Measurements from ENCODE around the gene TSPEAR. TPM values are rescaled to one million over a fixed set of nuclear protein-coding genes. Genes with fewer than 3 reads are reported as not detected.

TSPEAR gene
- total RNA-seq, 1 experiment from 2014 or later = not detected

DNA sequence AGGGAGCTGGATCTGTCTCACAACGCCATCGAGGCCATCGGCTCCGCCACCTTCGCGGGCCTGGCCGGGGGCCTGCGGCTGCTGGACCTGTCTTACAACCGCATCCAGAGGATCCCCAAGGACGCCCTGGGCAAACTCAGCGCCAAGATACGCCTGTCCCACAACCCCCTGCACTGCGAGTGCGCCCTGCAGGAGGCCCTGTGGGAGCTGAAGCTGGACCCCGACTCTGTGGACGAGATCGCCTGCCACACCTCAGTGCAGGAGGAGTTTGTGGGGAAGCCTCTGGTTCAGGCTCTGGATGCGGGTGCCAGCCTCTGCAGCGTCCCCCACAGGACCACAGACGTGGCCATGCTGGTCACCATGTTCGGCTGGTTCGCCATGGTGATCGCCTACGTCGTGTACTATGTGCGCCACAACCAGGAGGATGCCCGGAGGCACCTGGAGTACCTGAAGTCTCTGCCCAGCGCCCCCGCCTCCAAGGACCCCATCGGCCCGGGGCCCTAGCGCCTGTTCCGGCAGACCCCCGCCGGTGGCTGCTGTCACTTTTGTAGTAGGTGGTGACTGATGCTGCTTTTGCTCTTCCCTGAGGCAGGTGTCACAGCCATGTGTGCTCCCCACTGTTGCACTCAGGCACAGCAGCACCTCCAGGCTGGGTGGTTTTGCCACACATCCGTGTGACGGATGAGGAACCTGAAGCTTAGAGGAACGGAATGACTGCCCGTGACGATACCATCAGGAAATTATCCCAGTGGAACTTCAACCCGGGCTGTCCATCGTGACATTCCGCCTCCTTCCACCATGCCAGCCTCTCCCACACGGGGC lies 254.2 kb downstream of the TSPEAR start:
- Histone ChIP-seq H3K9ac (ENCODE audit: low read length) (no peak overlapping the region), H3K36me3 (ENCODE audit: insufficient read depth, low read length) (no peaks in the 10 kb centered on the region), H4K20me1 (ENCODE audit: insufficient read depth, low read depth, low read length) (no peaks in the 10 kb centered on the region), H3K27me3 (ENCODE audit: low read length) (no peaks in the 10 kb centered on the region), H3K4me2 (ENCODE audit: low read depth, low read length, poor library complexity, severe bottlenecking) (no peak overlapping the region), H3K9me2 (replicated peaks; ENCODE audit: insufficient read depth, low read length) (no peaks in the 10 kb centered on the region), H3K27ac (ENCODE audit: low read length) (no peak overlapping the region), H3K4me1 (ENCODE audit: low read length) (no peaks in the 10 kb centered on the region), H3K79me2 (ENCODE audit: low read length) (no peaks in the 10 kb centered on the region), H3K4me3 (ENCODE audit: low read length) (no peak overlapping the region), H2AFZ (ENCODE audit: low read length) (no peak overlapping the region), H3K9me3 (ENCODE audit: low read length) (peaks cover 7% of the 10 kb centered on the region)
- DNase-seq = no peak

DNA sequence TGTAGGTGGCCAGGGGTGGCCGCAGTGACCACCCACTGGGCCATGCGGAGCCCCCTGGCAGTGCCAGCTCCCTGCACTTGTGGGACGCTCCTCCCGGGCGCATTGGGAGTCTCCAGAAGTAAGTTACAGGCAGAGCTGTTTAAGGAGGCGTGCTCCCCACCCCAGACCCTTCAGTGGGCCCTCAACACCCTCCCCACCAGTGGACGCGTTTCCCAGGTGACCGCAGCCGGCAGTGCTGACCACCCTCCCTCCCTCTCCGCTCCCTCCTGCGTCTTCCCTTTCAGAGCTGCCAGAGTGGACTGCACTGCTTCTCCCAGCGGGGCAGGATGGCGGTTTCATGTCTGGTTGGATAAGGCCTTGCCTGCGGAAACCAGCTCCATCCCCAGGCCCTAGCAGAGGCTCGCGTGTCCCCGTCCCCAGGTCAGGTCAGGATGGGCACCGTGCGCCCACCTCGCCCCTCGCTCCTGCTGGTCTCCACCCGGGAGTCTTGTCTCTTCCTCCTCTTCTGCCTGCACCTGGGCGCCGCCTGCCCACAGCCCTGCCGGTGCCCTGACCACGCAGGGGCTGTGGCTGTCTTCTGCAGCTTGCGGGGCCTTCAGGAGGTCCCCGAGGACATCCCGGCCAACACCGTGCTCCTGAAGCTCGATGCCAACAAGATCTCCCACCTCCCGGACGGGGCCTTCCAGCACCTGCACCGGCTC lies 255.0 kb downstream of the TSPEAR start:
- Histone ChIP-seq H3K9ac (ENCODE audit: low read length) (no peak overlapping the region), H2AFZ (ENCODE audit: low read length) (no peak overlapping the region), H3K4me3 (ENCODE audit: low read length) (no peak overlapping the region)

DNA sequence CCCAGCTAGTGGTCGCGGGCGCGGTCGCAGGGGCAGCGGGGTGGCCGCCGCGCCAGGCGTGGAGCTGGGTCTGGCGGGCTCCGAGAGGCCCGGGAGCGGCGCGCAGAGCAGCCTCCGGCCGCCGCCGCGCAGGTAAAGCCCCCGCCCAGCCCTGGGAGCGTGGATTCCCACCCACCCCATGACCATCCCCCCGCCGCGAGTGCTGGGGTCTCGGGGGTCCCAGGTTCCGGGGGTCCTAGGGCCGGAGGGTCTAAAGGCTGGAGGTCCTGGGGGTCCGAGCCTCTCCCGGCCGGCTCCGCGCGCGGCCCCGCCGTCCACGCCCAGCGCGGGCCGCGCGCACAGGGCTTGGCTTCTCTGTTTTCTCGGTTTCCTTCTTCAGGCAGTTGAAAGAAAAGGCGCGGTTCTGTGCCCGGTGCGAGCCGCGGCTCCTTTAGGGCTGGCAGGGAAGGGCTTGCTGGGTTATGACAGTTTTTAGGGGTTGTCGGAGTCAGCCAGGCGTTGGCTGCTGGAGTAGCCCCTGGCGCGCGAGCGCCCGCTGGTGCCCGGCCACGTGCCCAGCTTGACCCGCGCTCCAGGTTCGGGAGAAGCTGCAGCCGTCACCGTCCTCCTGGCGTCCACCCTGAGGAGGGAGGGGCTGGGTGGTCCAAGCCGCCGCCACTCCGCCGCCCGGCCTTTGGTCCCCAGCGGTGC lies 255.7 kb downstream of the TSPEAR start:
- Histone ChIP-seq H4K20me1 (ENCODE audit: insufficient read depth, low read depth, low read length) (no peaks in the 10 kb centered on the region), H3K9ac (ENCODE audit: low read length) (no peak overlapping the region), H3K4me1 (ENCODE audit: low read length) (no peaks in the 10 kb centered on the region), H2AFZ (ENCODE audit: low read length) (no peak overlapping the region), H3K9me2 (replicated peaks; ENCODE audit: insufficient read depth, low read length) (no peaks in the 10 kb centered on the region), H3K4me2 (ENCODE audit: low read depth, low read length, poor library complexity, severe bottlenecking) (no peak overlapping the region), H3K36me3 (ENCODE audit: insufficient read depth, low read length) (no peaks in the 10 kb centered on the region), H3K9me3 (ENCODE audit: low read length) (peaks cover 7% of the 10 kb centered on the region), H3K4me3 (ENCODE audit: low read length) (no peak overlapping the region), H3K79me2 (ENCODE audit: low read length) (no peaks in the 10 kb centered on the region), H3K27me3 (ENCODE audit: low read length) (no peaks in the 10 kb centered on the region), H3K27ac (ENCODE audit: low read length) (no peak overlapping the region)
- DNase-seq = no peak

More for the DNA sequence above, 255.0 kb downstream of the TSPEAR start:
- H3K4me2 ChIP-seq (ENCODE audit: low read depth, low read length, poor library complexity, severe bottlenecking) = no peak overlapping the region
- H3K9me3 ChIP-seq (ENCODE audit: low read length) = peaks cover 7% of the 10 kb centered on the region
- H3K4me1 ChIP-seq (ENCODE audit: low read length) = no peaks in the 10 kb centered on the region
- H3K27me3 ChIP-seq (ENCODE audit: low read length) = no peaks in the 10 kb centered on the region
- H3K27ac ChIP-seq (ENCODE audit: low read length) = no peak overlapping the region
- DNase-seq = no peak
- no peaks in the 10 kb centered on the region for H3K79me2 ChIP-seq (ENCODE audit: low read length)
- H4K20me1 ChIP-seq (ENCODE audit: insufficient read depth, low read depth, low read length) = no peaks in the 10 kb centered on the region
- H3K36me3 ChIP-seq (ENCODE audit: insufficient read depth, low read length) = no peaks in the 10 kb centered on the region
- H3K9me2 ChIP-seq (replicated peaks; ENCODE audit: insufficient read depth, low read length) = no peaks in the 10 kb centered on the region

DNA sequence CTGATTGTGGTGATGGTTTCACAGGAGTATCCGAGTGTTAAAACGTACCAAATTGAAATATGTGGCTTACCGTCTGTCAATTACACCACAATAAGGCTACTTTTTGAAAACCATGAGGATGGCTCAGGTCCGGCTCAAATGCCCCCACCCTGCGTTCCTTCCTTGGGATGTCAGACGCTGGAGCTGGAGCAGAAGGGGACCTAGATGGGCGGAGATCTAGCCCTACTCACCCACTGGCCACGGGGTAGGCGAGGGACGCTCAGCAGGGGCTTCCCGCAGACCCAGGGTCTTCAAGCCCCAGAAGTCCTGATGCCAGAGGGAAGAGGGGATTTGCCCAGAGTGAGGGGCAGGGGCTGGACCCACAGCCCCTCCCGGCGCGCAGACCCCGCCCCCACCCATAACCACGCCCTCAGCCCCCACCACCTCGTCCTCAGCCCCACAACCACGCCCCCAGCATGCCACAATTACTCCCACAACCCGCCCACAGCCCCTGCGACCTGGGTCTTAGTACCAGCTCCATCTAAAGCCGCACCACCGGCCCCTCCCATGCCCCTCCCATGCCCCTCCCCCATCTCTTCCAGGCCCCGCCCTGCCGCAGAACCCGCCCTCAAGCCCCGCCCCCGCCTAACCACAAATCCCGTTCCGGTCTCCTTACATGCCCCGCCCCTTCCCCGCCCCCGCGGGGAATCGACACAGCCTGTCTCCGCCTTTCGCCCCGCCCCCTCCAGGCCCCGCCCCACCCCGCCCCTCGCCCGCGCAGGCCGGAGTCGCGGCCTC lies 256.4 kb downstream of the TSPEAR start, which contains the start of gene LRRC3:
LRRC3 (plus strand) TSS at position 764 of the 777 bp plus-strand sequence. CDS start 1,135 bp downstream, outside the sequence.
- H4K20me1 ChIP-seq (ENCODE audit: insufficient read depth, low read depth, low read length) = no peaks in the 10 kb centered on the region
- no peaks in the 10 kb centered on the region for H3K9me2 ChIP-seq (replicated peaks; ENCODE audit: insufficient read depth, low read length)
- no peaks in the 10 kb centered on the region for H3K79me2 ChIP-seq (ENCODE audit: low read length)
- peaks cover 7% of the 10 kb centered on the region for H3K9me3 ChIP-seq (ENCODE audit: low read length)
- no peaks in the 10 kb centered on the region for H3K36me3 ChIP-seq (ENCODE audit: insufficient read depth, low read length)
- no peaks in the 10 kb centered on the region for H3K4me1 ChIP-seq (ENCODE audit: low read length)
- DNase-seq = no peak
- no peak within 1 kb of the TSS for H3K4me2 ChIP-seq (ENCODE audit: low read depth, low read length, poor library complexity, severe bottlenecking)
- H2AFZ ChIP-seq (ENCODE audit: low read length) = no peak within 1 kb of the TSS
- no peak within 1 kb of the TSS for H3K4me3 ChIP-seq (ENCODE audit: low read length)
- no peak within 1 kb of the TSS for H3K9ac ChIP-seq (ENCODE audit: low read length)
- H3K27me3 ChIP-seq (ENCODE audit: low read length) = no peaks in the 10 kb centered on the region
- H3K27ac ChIP-seq (ENCODE audit: low read length) = no peak within 1 kb of the TSS

DNA sequence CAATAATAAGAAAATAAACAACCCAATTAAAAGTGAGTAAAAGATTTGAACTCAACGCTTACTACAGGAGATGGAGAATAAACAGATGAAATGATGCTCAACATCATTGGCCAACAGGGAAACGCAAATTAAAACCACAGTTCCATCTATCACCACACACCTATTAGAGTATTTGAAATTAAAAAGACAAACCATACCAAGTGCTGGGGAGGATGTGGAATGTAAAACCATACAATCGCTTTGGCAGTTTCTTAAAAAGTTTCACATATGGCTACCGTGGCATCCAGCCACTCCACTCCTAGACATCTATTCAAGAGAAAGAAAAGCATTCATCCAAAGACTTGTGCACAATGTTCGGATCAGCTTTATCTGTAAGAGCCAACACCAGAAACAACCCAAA lies 257.3 kb downstream of the TSPEAR start:
- Histone ChIP-seq H3K4me2 (ENCODE audit: low read depth, low read length, poor library complexity, severe bottlenecking) (no peak overlapping the region), H4K20me1 (ENCODE audit: insufficient read depth, low read depth, low read length) (no peaks in the 10 kb centered on the region), H3K4me1 (ENCODE audit: low read length) (no peaks in the 10 kb centered on the region), H3K79me2 (ENCODE audit: low read length) (no peaks in the 10 kb centered on the region), H3K9me3 (ENCODE audit: low read length) (peaks cover 7% of the 10 kb centered on the region), H3K9ac (ENCODE audit: low read length) (no peak overlapping the region), H3K27me3 (ENCODE audit: low read length) (no peaks in the 10 kb centered on the region), H3K4me3 (ENCODE audit: low read length) (no peak overlapping the region), H3K36me3 (ENCODE audit: insufficient read depth, low read length) (no peaks in the 10 kb centered on the region), H2AFZ (ENCODE audit: low read length) (no peak overlapping the region), H3K9me2 (replicated peaks; ENCODE audit: insufficient read depth, low read length) (no peaks in the 10 kb centered on the region), H3K27ac (ENCODE audit: low read length) (no peak overlapping the region)
- no peak for DNase-seq

DNA sequence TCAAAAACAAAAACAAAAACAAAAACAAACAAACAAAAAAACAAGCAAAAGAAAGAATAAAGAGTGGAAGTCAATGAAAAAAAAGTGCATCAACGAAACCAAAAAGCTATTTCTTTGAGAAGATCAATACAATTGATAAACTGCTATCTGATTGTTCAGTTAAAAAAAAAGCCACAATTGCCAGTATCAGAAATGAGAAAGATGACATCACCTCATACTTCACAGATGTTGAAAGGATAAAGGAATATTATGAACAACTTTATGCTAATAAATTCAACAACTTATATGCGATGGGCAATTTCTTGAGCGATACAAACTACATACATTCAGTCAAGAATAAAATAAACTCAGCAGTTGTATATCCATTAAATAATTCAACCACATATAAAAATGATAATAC lies 258.3 kb downstream of the TSPEAR start:
- Histone ChIP-seq H3K79me2 (ENCODE audit: low read length) (no peaks in the 10 kb centered on the region), H3K4me2 (ENCODE audit: low read depth, low read length, poor library complexity, severe bottlenecking) (no peak overlapping the region), H3K9ac (ENCODE audit: low read length) (no peak overlapping the region), H3K27me3 (ENCODE audit: low read length) (no peaks in the 10 kb centered on the region), H3K4me1 (ENCODE audit: low read length) (no peaks in the 10 kb centered on the region), H3K9me2 (replicated peaks; ENCODE audit: insufficient read depth, low read length) (no peaks in the 10 kb centered on the region), H3K9me3 (ENCODE audit: low read length) (peaks cover 7% of the 10 kb centered on the region), H3K27ac (ENCODE audit: low read length) (no peak overlapping the region), H3K4me3 (ENCODE audit: low read length) (no peak overlapping the region), H4K20me1 (ENCODE audit: insufficient read depth, low read depth, low read length) (no peaks in the 10 kb centered on the region), H2AFZ (ENCODE audit: low read length) (no peak overlapping the region), H3K36me3 (ENCODE audit: insufficient read depth, low read length) (no peaks in the 10 kb centered on the region)
- no peak for DNase-seq

DNA sequence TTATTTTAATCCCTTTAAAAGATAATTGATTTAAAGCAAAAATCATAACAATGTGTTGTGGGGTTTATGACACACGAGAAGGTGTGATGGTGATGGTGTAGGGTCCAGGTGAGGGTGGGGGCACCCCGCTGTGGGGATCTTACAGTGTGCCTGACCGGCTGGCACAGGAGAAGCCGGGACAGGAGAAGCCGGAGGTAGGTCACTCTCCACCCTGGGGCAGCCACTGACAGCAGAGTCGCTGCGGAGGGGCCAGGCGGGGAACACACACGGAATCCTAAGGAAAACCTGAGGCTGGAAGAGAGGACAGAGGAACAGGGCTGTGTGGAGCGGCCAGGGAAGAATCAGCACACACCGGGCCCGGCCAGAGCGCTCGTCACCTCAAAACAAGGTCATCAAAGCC lies 260.4 kb downstream of the TSPEAR start:
- H3K27me3 ChIP-seq (ENCODE audit: low read length) = no peaks in the 10 kb centered on the region
- H3K36me3 ChIP-seq (ENCODE audit: insufficient read depth, low read length) = no peaks in the 10 kb centered on the region
- no peak overlapping the region for H3K4me3 ChIP-seq (ENCODE audit: low read length)
- H3K9me3 ChIP-seq (ENCODE audit: low read length) = peaks cover 7% of the 10 kb centered on the region
- no peak overlapping the region for H3K9ac ChIP-seq (ENCODE audit: low read length)
- no peaks in the 10 kb centered on the region for H3K9me2 ChIP-seq (replicated peaks; ENCODE audit: insufficient read depth, low read length)
- no peaks in the 10 kb centered on the region for H3K4me1 ChIP-seq (ENCODE audit: low read length)
- H3K79me2 ChIP-seq (ENCODE audit: low read length) = no peaks in the 10 kb centered on the region
- no peak overlapping the region for H3K27ac ChIP-seq (ENCODE audit: low read length)
- H2AFZ ChIP-seq (ENCODE audit: low read length) = no peak overlapping the region
- H3K4me2 ChIP-seq (ENCODE audit: low read depth, low read length, poor library complexity, severe bottlenecking) = no peak overlapping the region
- H4K20me1 ChIP-seq (ENCODE audit: insufficient read depth, low read depth, low read length) = no peaks in the 10 kb centered on the region
- DNase-seq = no peak
